HG02610 (cell line): ENCODE results near the gene PCYT2.
"Not testable (repeated sequence)": the region's sequence is repeated elsewhere in the genome, so short reads cannot be mapped to it uniquely, and the experiment has no call there.

ENCODE experiments used
- ATAC-seq: cut with Tn5 transposase; IDR thresholded peaks from one replicate; pipeline ENCODE4 v1.9.1; 2021; ENCODE audit warnings: mild to moderate bottlenecking, moderate library complexity; ENCODE audit not compliant: unreplicated experiment

The PCYT2 gene

DNA sequence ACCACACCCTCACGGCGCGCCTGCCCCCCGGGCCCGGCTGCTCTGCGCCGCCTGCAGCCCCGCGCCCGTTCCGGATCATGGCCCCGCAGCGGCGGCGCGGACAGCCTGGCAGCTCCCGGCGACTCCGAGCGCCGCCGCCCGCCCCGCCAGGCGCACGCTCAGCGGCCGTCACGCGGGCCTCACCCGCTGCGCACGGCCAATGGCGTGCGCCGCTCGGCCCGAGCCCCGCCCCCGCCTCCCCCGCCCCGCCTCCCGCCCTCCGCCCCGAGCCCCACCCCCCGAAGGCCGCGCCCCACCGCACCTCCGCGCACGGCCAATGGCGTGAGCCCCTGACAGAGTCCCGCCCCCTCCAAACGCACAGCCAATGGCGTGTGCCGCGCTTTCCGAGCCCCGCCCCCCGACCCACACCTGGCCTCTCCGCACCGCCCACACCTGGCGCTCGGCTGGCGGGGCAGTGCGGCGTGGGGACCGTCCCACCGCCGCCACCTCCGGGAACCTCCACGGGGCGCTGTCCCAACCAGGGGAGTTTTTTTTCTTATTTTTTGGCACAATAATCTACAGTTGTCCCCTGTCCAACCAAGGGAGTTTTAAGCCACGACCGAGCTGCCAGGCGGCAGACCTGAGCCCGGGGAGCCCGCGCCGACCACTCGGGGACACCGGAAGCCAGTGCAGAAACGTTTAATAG, at the start of gene PCYT2:
PCYT2 (minus strand) TSS at position 123 of the 685 bp plus-strand sequence; CDS start at position 79, 44 bp downstream.
- peak; percentile 68 for ATAC-seq

DNA sequence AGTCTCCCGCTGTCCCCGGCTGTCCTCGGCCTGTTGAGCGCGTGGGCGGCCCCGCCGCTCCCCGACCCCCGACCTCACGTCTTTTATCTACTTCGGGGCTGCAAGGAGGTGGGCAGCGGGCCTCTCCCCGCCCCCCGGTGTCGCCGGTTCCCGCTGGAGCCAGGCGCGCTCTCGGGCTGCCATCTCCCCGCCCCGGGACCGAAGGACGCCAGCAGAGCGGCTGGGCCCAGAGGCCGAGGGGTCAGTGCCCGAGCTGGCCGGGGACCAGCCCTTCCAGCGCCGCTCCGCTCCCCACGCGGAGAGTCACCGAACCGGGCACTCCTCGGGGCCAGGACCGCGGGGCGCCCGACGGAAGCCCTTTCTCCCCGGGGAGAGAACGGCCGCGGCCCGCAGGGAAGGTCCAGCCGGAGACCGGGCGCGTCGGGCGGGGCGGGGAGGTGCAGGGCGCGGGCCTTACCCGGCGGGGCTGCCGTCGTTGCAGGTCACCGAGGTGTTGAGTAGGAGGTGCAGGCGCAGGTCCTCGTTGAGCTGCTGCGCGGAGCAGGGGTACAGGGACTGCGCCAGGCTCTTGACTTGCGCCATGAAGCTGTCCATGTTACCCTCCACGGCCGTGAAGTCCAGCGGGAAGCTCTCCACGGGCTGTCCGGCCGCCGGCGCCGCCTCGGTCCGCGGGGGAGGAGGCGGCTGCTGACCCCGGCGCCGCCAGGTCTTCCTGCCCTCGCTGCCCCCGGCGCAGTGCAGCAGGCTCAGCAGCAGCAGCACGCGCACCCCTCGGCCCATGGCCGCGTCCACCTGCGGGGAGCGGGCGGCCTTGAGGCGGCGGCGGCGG, 49.1 kb upstream of the PCYT2 start:
- no peak for ATAC-seq

DNA sequence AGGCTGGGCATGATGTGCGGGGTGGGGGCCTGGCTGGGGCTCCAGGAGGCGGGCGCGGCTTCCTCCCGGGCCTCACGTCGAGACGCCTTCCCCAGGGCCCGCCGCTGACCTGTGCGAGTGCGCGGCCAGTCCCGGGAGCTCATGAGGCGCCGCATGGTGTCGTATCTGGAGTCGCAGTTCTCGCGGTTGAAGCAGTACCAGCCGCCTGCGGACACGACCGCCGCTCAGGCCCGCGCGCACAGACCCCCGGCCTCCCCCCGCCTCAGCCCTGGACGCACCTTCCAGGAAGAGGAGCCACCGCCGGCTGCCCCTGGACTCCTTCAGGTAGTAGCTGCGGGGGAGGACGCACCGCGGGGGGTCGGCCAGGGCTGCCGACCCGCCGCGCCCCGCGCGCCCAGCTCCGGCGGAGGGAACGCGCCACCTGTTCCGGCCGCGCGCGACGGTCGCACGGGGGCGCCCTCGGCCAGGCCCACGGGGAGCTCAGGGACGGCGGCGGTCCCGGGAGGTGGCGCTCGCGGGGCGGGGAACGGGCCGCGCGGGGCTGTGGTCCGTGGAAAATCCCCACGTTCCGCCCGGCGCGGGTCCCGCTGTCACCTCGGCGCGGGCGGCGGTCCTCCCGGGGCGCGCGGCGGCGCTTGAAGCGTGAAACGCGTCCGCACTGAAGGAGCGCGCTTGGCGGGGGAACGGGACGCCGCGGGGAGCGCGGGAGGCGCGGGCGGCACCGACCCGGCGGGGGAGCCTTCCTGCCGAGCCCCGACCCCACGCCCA, 48.3 kb upstream of the PCYT2 start:
- no peak for ATAC-seq

DNA sequence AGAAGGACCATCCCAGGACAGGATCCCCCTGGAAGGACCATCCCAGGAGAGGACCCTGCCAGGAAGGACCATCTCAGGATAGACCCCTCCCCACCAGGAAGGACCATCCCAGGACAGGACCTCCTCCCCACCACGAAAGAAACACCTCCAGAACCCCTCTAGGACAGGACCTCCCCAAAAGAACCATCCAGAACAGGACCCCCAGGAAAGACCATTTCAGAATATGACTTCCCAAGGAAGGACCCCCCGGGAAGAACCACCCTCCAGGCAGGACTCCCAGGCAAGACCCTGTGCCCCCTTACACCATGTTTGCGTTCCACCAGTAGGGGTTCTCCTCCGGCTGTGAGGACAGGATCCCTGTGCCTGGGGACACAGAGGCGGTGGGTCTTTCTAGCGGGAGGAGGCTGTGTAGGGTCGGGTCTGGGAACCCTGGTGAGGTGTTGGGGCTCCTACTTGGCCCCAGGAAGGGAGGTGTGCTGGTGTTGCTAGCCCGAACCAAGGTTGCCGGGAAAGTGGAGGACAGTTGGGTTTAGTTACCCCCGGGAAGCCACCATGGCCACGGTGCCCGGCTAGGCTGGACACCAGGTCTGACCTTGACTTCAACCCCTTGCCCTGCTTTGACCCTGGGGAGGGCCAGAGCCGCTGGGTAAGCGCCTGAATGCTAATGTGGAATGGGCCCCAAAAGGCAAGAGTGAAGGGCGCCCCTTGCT, 47.6 kb upstream of the PCYT2 start:
- no peak for ATAC-seq

DNA sequence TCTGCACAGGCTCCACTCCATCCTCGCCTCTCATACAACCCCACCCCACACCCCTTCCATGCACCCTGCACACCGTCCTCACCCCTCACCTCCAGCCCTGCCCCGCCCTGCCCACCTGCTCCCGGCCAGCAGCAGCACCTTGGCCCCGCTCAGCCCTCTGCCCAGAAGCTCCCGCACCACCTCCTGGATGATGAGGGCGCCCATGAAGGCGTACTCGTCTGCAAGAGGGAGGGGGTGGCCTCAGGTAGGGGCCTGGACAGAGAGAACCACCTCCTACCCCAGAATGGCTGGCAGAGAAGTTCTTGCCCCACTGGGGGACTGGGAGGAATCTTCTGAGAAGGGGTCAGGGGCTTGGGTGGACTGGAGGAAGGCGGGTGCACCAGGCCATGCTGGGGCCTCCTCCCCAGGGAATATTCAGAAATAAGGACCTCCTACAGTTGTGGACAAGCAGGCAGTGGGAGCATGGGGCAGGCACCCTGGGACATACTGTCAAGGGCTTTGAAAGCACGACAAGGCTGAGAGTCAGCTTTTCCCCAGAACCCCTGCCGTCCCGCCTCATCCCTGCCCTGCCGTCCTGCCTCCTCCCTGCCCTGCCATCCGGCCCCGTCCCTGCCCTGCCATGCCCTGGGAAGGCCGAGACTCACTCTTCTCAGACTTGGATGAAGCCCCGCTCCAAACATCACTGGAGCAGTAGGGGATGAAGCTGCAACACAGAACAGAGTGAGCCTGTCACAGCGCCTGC, 46.7 kb upstream of the PCYT2 start:
- ATAC-seq: no peak

DNA sequence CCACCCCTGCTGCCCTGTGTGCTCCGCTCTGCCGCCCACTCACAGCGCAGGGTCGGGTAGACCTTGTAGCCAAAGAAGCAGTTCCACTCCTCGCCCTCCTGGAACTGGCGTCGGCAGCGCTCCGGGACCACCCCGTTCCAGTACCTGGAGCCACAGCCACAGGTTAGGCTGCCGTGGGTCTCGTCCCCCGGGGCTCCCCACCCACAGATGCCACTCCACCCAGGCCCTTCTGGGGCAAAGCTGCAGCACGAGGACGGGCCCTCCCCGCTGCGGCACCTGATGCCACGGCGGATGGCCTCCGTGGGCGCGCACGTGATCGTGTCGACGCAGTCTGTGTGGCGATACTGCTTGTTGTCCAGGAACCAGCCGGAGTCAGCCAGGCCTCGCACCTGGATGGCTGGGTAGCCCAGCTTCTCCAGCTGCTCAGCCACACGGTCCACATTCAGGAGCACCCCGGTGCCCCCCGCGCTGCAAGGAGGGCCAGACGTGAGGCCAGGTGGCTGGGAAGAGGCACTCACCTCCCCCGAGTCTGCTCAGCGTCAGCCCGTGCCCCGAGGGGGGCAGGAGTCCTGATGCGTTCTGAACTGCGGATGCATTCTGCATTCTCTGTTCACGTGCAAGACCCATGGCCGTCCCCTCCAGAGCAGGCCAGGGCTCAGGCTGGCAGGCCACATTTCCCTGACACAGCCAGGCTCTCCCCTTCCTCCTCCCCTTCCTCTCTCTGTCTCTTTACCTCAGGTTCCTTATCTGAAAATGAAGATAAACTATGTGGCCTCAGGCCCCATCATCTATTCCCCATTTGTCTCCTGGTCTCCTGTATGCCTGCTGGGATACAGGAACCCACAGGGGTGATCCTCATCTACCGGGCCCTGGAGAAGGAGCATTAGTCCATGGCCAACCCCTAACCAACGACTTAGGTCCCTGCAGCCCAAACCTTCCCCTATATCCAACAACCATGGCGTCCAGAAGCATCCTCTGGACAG, 45.7 kb upstream of the PCYT2 start:
- ATAC-seq: no peak

DNA sequence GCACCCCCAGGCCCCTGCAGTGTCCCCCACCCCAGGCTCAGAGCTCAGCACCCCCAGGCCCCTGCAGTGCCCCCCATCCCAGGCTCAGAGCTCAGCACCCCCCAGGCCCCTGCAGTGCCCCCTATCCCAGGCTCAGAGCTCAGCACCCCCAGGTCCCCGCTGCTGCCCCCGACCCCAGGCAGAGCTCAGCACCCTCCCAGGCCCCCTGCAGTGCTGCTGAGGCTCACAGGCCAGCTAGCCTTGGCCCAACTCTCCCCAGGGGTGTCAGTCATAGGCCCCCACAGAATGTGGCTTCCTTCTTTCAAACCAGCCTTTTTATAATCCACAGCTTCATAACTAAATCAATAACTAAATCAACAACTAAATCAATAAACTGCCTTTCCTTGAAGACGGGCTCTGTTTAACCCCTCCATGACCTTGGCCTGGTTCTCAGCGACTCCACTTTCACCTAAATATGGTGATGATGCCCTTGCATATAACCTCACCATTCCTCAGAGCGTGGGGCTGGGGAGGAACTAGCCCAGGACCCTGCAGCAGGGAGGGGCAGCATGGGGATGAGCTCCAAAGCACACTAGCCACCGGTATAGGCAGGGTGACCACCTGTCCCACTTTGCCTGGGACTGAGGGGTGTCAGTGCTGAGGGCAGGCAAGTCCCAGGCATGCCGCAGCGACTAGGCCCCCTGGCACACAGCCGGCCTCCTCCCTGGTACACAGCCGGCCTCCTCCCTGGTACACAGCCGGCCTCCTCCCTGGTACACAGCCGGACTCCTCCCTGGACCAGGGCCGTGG, 44.8 kb upstream of the PCYT2 start:
- ATAC-seq: no peak

DNA sequence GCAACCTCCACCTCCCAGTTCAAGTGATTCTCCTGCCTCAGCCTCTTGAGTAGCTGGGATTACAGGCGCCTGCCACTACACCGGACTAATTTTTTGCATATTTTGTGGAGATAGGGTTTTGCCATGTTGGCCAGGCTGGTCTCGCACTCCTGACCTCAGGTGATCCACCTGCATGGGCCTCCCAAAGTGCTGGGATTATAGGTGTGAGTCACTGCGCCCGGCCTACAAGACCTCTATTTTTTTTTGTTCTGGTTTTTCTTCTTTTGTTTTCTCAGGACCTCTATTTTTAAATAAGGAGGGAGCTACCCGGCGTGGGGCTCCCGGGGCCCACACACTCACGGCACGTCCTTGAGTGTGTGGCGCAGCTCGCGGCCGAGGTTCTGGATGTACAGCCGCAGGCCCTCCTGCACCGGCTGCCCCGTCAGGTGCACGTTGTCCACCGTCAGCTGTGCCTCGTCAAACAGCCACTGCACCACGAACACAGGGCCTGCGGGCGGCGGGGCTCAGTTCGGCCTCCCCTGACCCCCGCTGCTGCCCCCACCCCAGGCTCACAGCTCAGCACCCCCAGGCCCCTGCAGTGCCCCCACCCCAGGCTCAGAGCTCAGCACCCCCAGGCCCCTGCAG, 44.0 kb upstream of the PCYT2 start:
- no peak for ATAC-seq

DNA sequence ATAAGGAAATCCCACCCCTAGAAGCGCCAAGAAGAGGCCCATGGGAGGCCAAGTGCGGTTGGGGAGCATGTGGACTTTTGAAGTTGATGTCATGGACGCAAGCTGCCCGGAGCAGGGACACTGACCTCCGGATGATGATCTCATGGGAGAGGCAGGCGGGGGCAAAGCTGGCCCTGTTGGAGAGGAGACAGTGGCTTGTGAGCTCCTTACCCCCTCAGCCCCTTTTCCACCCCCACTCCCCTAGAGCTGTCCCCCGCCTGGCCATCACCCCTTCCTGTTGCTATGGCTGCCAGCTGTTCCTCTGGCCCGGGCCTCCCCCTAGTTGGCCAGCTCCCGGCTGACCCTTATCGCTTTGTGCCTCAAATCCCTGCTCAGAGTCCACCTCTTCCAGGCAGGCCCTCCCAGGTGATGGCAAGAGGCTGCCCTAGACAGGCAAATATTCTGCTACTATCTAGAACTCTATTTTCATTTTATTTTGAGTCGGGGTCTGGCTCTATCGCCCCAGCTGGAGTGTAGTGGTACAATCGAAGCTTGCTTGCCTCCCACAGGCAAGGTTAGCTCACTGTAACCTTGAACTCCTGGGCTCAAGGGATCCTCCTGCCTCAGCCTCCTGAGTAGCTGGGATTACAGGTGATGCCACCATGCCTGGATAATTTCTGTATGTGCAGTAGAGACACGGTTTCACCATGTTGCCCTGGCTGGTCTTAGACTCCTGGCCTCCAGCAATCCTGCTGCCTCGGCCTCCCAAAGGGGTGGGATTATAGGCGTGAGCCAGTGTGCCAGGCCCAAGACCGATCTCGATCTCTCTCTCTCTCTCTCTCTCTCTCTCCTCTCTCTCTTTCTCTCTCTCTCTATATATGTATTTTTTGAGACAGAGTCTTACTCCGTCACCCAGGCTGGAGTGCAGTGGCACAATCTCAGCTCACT, 43.2 kb upstream of the PCYT2 start:
- no peak for ATAC-seq

DNA sequence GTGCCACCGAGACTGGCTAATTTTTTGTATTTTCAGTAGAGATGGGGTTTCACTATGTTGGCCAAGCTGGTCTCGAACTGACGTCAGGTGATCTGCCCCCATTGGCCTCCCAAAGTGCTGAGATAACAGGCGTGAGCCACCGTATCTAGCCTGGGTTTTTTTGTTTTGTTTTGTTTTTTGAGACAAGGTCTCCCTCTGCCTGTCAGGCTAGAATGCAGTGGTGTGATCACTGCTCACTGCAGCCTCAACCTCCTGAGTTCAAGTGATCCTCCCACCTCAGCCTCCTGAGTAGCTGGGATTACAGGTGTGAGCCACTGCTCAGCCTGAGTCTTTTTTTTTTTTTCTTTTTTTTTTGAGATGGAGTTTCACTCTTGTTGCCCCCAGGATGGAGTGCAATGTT, 42.2 kb upstream of the PCYT2 start:
- not testable (repeated sequence) for ATAC-seq

DNA sequence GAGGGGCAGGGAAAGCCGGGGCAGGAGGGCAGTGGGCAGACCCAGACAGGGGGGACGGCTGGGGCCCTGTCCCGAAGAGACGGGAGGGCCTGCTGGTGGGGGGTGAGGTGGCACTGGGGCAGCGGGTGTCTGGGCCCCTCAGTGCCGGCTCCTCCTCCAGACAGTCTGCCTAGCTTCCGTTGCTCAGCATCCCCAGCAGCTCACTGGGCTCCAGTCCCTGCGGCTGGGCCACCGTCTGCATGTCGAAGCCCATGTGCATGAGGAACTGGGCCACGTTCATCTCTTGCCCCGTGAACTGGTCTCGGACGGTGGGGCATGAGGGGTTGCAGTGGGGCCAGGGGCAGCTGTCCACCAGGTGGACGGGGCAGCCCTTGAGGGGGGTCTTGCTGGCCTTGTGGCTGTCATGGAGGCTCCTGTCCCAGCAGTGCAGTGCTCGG, 41.6 kb upstream of the PCYT2 start:
- ATAC-seq: no peak

DNA sequence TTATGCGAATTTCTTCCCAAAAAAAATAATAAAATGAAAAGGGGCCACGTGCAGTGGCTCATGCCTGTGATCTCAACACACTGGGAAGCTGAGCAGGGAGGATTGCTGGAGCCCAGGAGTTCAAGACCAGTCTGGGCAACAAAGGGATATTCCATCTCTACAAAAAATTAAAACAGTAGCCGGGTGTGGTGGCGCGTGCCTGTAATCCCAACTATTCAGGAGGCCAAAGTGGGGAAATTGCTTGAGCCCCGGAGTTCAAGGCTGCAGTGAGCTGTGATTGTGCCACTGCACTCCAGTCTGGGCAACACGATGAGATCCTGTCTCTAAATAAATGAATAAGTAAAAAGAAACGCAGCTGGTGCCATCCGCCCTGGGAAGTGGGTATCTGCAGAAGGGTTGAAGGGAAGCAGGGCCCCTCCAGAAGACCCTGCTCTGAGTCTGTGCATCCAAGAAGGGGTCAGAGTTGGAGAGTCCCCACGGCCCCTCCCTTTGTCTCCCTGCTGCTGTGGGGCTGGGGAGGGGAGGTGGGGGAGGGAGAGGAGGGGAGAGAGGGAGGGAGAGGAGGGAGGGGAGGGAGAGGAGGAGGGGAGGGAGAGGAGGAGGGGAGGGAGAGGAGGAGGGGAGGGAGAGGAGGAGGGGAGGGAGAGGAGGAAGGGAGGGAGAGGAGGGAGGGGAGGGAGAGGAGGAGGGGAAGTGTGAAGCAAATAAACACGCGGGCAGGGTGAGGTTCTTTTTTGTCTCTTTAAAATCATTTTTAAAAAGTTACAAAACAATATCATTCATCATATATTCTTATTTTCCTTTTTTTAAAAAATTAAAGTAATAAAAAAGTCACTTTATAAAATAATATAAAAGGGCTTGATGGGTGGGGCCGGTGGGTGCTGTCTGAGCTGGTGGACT, 40.8 kb upstream of the PCYT2 start:
- no peak for ATAC-seq

DNA sequence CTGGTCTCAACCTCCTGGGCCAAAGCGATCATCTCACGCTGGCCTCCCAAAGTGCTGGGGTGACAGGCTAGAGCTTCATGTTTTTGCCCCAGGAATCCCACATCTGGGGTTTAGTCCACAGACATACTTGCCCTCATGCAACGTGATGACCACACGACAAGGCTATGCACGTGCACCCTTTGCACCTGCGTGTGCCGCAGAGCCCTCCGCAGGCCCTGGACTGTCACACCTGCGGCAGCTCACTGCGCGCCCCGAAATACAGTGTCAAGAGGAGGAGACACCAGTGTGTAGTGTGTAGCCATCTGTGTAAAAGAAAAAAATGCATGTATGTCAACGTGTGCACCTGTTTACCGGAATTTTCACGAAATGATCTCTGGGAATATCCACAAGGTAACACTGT, 39.3 kb upstream of the PCYT2 start:
- no peak for ATAC-seq

DNA sequence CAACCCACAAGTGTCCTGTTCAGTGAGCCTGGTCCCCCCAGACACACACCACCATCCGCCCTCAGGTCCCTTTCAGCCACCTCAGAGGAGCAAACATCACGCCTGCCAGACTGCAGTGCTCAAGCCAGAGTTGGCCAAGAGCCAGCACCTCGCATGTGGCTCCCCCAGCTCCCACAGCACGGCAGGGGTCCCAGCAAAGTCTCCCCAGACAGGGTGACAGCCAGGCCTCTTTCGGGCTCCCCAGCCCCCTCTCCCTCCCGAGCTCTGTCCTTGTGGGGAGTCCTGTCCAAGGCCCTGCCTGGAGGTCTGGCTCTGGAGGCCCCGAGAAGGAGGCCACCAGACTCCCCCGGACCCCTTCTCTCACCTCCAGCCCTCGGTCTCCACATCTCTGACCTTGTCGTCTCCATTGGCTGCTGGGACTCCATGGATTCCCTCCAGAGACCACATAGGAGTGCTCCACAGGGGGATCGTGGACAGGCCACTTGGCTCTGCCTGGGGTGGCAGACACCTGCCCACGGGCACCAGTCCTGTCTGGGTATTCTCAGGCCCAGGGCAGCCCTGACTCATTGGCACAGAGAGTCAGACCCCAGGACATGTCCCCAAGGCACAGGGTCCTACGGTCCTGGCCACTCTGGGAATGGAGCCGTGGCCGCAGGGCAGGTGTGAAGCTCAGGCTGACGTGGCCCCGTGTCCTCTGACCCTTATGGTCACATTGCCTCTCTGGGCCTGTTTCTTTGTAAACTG, 37.6 kb upstream of the PCYT2 start:
- ATAC-seq: no peak

DNA sequence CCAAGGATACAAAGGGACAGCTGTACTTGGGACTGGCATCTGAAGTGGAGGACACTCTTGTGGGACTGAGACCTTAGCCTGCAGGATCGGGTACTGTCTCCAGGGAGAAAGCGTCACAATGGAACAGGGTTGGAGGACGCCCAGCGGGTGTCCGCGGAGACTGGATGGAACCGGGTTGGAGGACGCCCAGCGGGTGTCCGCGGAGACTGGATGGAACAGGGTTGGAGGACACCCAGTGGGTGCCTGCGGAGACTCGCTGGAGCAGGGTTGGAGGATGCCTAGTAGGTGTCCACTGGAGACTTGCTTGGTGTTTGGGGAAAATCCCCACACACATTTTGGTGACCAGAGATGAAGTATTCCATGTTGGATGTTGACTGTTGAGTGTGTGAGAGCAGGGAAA, 36.0 kb upstream of the PCYT2 start, which contains the start of gene MYADML2:
MYADML2 (minus strand) TSS at position 45 of the 400 bp plus-strand sequence. CDS start 5,492 bp downstream, outside the sequence.
- no peak for ATAC-seq
